Lower leg skin (tissue), 3 donors: ENCODE measurements around the gene ECSCR.

ENCODE experiments used
- CTCF ChIP-seq, 3 donors: fragments of 450-650 bp; IDR thresholded peaks; one replicate each; pipeline ENCODE4 v1.5.1; 2016; ENCODE audit warnings: antibody characterized with exemption in 3 of 3, mild to moderate bottlenecking in 3 of 3, moderate library complexity in 2 of 3
- POLR2A ChIP-seq, 2 donors: fragments of 450-650 bp; IDR thresholded peaks; one replicate each; pipeline ENCODE4 v1.6.1; 2016 to 2017; ENCODE audit warnings: antibody characterized with exemption in 2 of 2, mild to moderate bottlenecking in 1 of 2, moderate library complexity in 1 of 2

- TF ChIP-seq CTCF (IDR thresholded peaks at IDR 0.05) (no peak), POLR2A (IDR thresholded peaks at IDR 0.05) (no peak)
Measured at GRCh38 chr5:139413153-139413552, 49.4 kb downstream of the ECSCR start.
